HUES6 (cell line): Measurements from ENCODE around the gene MPZL3.

ENCODE experiments used
- H3K27ac ChIP-seq: 2 replicates; pipeline ENCODE4 v1.7.0; 2013; ENCODE audit warnings: low read depth, mild to moderate bottlenecking, low read length, inconsistent platforms
- H3K27me3 ChIP-seq: 2 replicates; pipeline ENCODE4 v1.6.1; 2013; ENCODE audit warnings: low read length; ENCODE audit not compliant: control insufficient read depth, insufficient read depth
- H3K36me3 ChIP-seq: 2 replicates; pipeline ENCODE4 v1.6.1; 2013; ENCODE audit warnings: low read length; ENCODE audit not compliant: control insufficient read depth, insufficient read depth
- H3K4me1 ChIP-seq: 2 replicates; pipeline ENCODE4 v1.6.1; 2013; ENCODE audit warnings: low read length; ENCODE audit not compliant: control insufficient read depth, insufficient read depth
- H3K4me3 ChIP-seq: 2 replicates; pipeline ENCODE4 v1.5.1; 2013; ENCODE audit warnings: low read depth, low read length
- H3K9ac ChIP-seq: one replicate; pipeline ENCODE4 v1.6.1; 2013; ENCODE audit warnings: mild to moderate bottlenecking, low read length
- H3K9me3 ChIP-seq: 2 replicates; pipeline ENCODE4 v1.6.1; 2013; ENCODE audit warnings: low read depth, low read length; ENCODE audit not compliant: control insufficient read depth, insufficient read depth

MPZL3 gene

GRCh38 chr11:118264569-118265465, 12.7 kb upstream of the MPZL3 start:
- Histone ChIP-seq H3K36me3 (no peaks in the 10 kb centered on the region), H3K4me1 (peaks cover 33% of the 10 kb centered on the region), H3K27me3 (peaks cover 68% of the 10 kb centered on the region), H3K27ac (no peak overlapping the region), H3K9ac (peak overlapping the region; percentile 10), H3K9me3 (no peaks in the 10 kb centered on the region), H3K4me3 (peak overlapping the region; percentile 49)

GRCh38 chr11:118263695-118264568, 11.8 kb upstream of the MPZL3 start, which contains the start of gene MPZL2:
TSS of gene MPZL2 (minus strand) at chr11:118264297. CDS start at chr11:118264153, 144 bp downstream.
- peaks cover 33% of the 10 kb centered on the region for H3K4me1 ChIP-seq
- H3K4me3 ChIP-seq, result peak within 1 kb of the TSS; percentile 49
- H3K27ac ChIP-seq, result no peak within 1 kb of the TSS
- no peaks in the 10 kb centered on the region for H3K36me3 ChIP-seq
- H3K9ac ChIP-seq, result peak within 1 kb of the TSS; percentile 10
- peaks cover 63% of the 10 kb centered on the region for H3K27me3 ChIP-seq
- no peaks in the 10 kb centered on the region for H3K9me3 ChIP-seq

GRCh38 chr11:118263112-118263511, 10.9 kb upstream of the MPZL3 start:
- no peak overlapping the region for H3K4me3 ChIP-seq
- H3K9me3 ChIP-seq, result no peaks in the 10 kb centered on the region
- peaks cover 63% of the 10 kb centered on the region for H3K27me3 ChIP-seq
- no peak overlapping the region for H3K27ac ChIP-seq
- H3K36me3 ChIP-seq, result no peaks in the 10 kb centered on the region
- H3K4me1 ChIP-seq, result peaks cover 33% of the 10 kb centered on the region
- peak overlapping the region; percentile 10 for H3K9ac ChIP-seq

- Histone ChIP-seq H3K4me3 (no peak overlapping the region), H3K9me3 (no peaks in the 10 kb centered on the region), H3K4me1 (peaks cover 25% of the 10 kb centered on the region), H3K9ac (no peak overlapping the region), H3K27me3 (peaks cover 44% of the 10 kb centered on the region), H3K36me3 (no peaks in the 10 kb centered on the region), H3K27ac (no peak overlapping the region)
These were observed 8.2 kb upstream of the MPZL3 start for GRCh38 chr11:118260353-118260752.

- H3K9me3 ChIP-seq, result no peaks in the 10 kb centered on the region
These were observed 7.0 kb upstream of the MPZL3 start for GRCh38 chr11:118259138-118259537.

GRCh38 chr11:118258410-118258809, 6.2 kb upstream of the MPZL3 start:
- Histone ChIP-seq H3K9ac (no peak overlapping the region), H3K9me3 (no peaks in the 10 kb centered on the region), H3K36me3 (no peaks in the 10 kb centered on the region), H3K4me1 (peaks cover 5% of the 10 kb centered on the region; the same call in 1 of the 2 replicates), H3K27me3 (peaks cover 33% of the 10 kb centered on the region), H3K4me3 (no peak overlapping the region), H3K27ac (no peak overlapping the region)

More at GRCh38 chr11:118259138-118259537, 7.0 kb upstream of the MPZL3 start:
- Histone ChIP-seq H3K4me1 (peaks cover 13% of the 10 kb centered on the region), H3K9ac (no peak overlapping the region), H3K36me3 (no peaks in the 10 kb centered on the region), H3K27me3 (peaks cover 41% of the 10 kb centered on the region), H3K4me3 (no peak overlapping the region), H3K27ac (no peak overlapping the region)

GRCh38 chr11:118252688-118253087, 523 bp upstream of the MPZL3 start:
- H3K4me1 ChIP-seq, result no peaks in the 10 kb centered on the region
- H3K27me3 ChIP-seq, result peaks cover 22% of the 10 kb centered on the region
- H3K9ac ChIP-seq, result no peak overlapping the region
- peak overlapping the region; percentile 95 for H3K4me3 ChIP-seq
- no peaks in the 10 kb centered on the region for H3K9me3 ChIP-seq
- H3K36me3 ChIP-seq, result no peaks in the 10 kb centered on the region
- H3K27ac ChIP-seq, result peak overlapping the region; percentile 98; the same call in 1 of the 2 replicates

GRCh38 chr11:118247041-118247440, 5.1 kb downstream of the MPZL3 start:
- H3K27ac ChIP-seq, result no peak overlapping the region
- no peak overlapping the region for H3K9ac ChIP-seq
- peaks cover 4% of the 10 kb centered on the region for H3K4me1 ChIP-seq
- H3K36me3 ChIP-seq, result no peaks in the 10 kb centered on the region
- H3K9me3 ChIP-seq, result no peaks in the 10 kb centered on the region
- peaks cover 9% of the 10 kb centered on the region; the same call in 1 of the 2 replicates for H3K27me3 ChIP-seq
- no peak overlapping the region for H3K4me3 ChIP-seq

- H3K36me3 ChIP-seq, result no peaks in the 10 kb centered on the region
- no peak overlapping the region for H3K9ac ChIP-seq
- peaks cover 9% of the 10 kb centered on the region; the same call in 1 of the 2 replicates for H3K27me3 ChIP-seq
- peaks cover 7% of the 10 kb centered on the region for H3K4me1 ChIP-seq
- H3K4me3 ChIP-seq, result no peak overlapping the region
- H3K27ac ChIP-seq, result no peak overlapping the region
- no peaks in the 10 kb centered on the region for H3K9me3 ChIP-seq
These were observed 6.1 kb downstream of the MPZL3 start for GRCh38 chr11:118245936-118246562.

GRCh38 chr11:118243993-118244762, 8.0 kb downstream of the MPZL3 start:
- peaks cover 5% of the 10 kb centered on the region; the same call in 1 of the 2 replicates for H3K27me3 ChIP-seq
- no peak overlapping the region for H3K9ac ChIP-seq
- no peaks in the 10 kb centered on the region for H3K36me3 ChIP-seq
- H3K27ac ChIP-seq, result no peak overlapping the region
- H3K9me3 ChIP-seq, result no peaks in the 10 kb centered on the region
- peaks cover 7% of the 10 kb centered on the region for H3K4me1 ChIP-seq
- H3K4me3 ChIP-seq, result no peak overlapping the region
